ENCODE measurements around the gene MAD1L1. TPM values are rescaled to one million over a fixed set of nuclear protein-coding genes. Genes with fewer than 3 reads are reported as not detected.

Gene MAD1L1
- total and polyA plus RNA-seq, 2 of the 13 experiments (the other 11 are each of a cell fraction or from before 2014, with no cell fraction given), result 17.4 to 64.7 TPM

DNA sequence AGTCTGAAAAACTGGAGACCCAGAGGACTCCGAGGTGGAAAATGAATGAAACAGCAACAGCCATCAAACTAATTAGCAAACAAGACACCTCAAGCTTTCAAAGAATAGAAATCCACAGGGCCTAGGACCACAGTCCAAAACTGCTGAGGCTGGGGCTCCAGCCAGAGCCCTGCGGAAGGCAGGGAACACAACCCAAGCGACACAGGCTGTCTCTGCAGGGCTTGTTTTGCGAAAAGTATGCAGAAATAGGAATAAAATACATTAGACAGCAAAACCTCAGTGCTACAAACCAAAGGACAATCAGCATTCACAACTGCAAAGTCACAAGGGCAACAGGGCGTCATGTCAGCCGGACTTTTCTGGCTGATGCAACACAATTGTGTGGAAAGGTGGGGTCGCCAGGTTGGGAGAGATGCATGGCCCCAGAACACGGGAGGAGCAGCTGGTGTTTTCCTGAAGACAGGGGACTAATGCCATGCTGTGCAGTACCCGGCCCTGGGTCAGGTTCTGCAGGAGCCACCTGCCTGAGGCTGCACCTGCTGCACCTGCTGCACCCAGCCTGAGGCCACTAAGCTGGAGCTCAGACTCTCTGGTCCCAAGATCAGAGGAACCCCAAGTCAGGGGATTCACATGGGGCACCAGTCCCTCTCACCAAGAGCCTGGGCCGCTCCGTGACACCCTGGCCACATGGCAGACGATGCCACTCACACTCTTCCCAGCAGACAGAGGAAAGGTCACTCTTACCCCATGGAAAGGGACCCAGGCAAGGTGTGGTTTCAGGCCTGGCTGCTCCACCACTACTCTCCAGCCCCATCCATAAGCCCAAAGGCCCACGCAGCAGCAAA lies 74.2 kb downstream of the MAD1L1 start (continued):
- TF ChIP-seq, protein P1, sequence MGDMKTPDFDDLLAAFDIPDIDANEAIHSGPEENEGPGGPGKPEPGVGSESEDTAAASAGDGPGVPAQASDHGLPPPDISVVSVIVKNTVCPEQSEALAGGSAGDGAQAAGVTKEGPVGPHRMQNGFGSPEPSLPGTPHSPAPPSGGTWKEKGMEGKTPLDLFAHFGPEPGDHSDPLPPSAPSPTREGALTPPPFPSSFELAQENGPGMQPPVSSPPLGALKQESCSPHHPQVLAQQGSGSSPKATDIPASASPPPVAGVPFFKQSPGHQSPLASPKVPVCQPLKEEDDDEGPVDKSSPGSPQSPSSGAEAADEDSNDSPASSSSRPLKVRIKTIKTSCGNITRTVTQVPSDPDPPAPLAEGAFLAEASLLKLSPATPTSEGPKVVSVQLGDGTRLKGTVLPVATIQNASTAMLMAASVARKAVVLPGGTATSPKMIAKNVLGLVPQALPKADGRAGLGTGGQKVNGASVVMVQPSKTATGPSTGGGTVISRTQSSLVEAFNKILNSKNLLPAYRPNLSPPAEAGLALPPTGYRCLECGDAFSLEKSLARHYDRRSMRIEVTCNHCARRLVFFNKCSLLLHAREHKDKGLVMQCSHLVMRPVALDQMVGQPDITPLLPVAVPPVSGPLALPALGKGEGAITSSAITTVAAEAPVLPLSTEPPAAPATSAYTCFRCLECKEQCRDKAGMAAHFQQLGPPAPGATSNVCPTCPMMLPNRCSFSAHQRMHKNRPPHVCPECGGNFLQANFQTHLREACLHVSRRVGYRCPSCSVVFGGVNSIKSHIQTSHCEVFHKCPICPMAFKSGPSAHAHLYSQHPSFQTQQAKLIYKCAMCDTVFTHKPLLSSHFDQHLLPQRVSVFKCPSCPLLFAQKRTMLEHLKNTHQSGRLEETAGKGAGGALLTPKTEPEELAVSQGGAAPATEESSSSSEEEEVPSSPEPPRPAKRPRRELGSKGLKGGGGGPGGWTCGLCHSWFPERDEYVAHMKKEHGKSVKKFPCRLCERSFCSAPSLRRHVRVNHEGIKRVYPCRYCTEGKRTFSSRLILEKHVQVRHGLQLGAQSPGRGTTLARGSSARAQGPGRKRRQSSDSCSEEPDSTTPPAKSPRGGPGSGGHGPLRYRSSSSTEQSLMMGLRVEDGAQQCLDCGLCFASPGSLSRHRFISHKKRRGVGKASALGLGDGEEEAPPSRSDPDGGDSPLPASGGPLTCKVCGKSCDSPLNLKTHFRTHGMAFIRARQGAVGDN (CRISPR knock-in tag; IDR thresholded peaks at IDR 0.05), result peak; percentile 30; the same call in 1 of the 2 replicates
- TF ChIP-seq, protein P2, sequence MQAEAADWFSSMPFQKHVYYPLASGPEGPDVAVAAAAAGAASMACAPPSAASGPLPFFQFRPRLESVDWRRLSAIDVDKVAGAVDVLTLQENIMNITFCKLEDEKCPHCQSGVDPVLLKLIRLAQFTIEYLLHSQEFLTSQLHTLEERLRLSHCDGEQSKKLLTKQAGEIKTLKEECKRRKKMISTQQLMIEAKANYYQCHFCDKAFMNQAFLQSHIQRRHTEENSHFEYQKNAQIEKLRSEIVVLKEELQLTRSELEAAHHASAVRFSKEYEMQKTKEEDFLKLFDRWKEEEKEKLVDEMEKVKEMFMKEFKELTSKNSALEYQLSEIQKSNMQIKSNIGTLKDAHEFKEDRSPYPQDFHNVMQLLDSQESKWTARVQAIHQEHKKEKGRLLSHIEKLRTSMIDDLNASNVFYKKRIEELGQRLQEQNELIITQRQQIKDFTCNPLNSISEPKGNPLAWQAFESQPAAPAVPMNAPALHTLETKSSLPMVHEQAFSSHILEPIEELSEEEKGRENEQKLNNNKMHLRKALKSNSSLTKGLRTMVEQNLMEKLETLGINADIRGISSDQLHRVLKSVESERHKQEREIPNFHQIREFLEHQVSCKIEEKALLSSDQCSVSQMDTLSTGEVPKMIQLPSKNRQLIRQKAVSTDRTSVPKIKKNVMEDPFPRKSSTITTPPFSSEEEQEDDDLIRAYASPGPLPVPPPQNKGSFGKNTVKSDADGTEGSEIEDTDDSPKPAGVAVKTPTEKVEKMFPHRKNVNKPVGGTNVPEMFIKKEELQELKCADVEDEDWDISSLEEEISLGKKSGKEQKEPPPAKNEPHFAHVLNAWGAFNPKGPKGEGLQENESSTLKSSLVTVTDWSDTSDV (CRISPR knock-in tag; IDR thresholded peaks at IDR 0.05), result no peak
- TF ChIP-seq, protein P3, sequence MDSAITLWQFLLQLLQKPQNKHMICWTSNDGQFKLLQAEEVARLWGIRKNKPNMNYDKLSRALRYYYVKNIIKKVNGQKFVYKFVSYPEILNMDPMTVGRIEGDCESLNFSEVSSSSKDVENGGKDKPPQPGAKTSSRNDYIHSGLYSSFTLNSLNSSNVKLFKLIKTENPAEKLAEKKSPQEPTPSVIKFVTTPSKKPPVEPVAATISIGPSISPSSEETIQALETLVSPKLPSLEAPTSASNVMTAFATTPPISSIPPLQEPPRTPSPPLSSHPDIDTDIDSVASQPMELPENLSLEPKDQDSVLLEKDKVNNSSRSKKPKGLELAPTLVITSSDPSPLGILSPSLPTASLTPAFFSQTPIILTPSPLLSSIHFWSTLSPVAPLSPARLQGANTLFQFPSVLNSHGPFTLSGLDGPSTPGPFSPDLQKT (CRISPR knock-in tag; IDR thresholded peaks at IDR 0.05; ENCODE audit: borderline replicate concordance), result no peak
- TF ChIP-seq, protein P4, sequence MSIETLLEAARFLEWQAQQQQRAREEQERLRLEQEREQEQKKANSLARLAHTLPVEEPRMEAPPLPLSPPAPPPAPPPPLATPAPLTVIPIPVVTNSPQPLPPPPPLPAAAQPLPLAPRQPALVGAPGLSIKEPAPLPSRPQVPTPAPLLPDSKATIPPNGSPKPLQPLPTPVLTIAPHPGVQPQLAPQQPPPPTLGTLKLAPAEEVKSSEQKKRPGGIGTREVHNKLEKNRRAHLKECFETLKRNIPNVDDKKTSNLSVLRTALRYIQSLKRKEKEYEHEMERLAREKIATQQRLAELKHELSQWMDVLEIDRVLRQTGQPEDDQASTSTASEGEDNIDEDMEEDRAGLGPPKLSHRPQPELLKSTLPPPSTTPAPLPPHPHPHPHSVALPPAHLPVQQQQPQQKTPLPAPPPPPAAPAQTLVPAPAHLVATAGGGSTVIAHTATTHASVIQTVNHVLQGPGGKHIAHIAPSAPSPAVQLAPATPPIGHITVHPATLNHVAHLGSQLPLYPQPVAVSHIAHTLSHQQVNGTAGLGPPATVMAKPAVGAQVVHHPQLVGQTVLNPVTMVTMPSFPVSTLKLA (IDR thresholded peaks at IDR 0.05), result no peak
- TF ChIP-seq FOSL2 (CRISPR knock-in tag; IDR thresholded peaks at IDR 0.05) (no peak), SIN3B (IDR thresholded peaks at IDR 0.05; ENCODE audit: low read length) (no peak)

Measured in HepG2 (cell line).